NT2/D1 (cell line): ENCODE measurements around the gene ENO2.

Source experiments
- DNase-seq: peaks from one replicate; pipeline ENCODE4 v3.0.0-alpha.2; 2011; ENCODE audit warnings: low read depth, low spot score
- H3K27me3 ChIP-seq: 2 replicates; pipeline ENCODE4 v1.6.0; 2011; ENCODE audit warnings: mild to moderate bottlenecking; ENCODE audit not compliant: insufficient read length, insufficient read depth
- H3K36me3 ChIP-seq: 2 replicates; pipeline ENCODE4 v1.6.1; 2011; ENCODE audit warnings: mild to moderate bottlenecking, low read length, mixed read lengths; ENCODE audit not compliant: insufficient read depth, insufficient read length
- H3K4me1 ChIP-seq: 2 replicates; pipeline ENCODE4 v1.5.1; 2011; ENCODE audit not compliant: insufficient read depth, insufficient read length
- H3K4me3 ChIP-seq: 2 replicates; pipeline ENCODE4 v1.5.1; 2011; ENCODE audit warnings: low read depth; ENCODE audit not compliant: insufficient read length
- H3K9ac ChIP-seq: 2 replicates; pipeline ENCODE4 v1.6.0; 2011; ENCODE audit warnings: low read depth; ENCODE audit not compliant: insufficient read length
- H3K9me3 ChIP-seq: 2 replicates; pipeline ENCODE4 v1.5.1; 2011; ENCODE audit warnings: mild to moderate bottlenecking, low read length; ENCODE audit not compliant: insufficient read depth
- SUZ12 ChIP-seq: IDR thresholded peaks from 2 replicates; pipeline ENCODE4 v1.6.1; 2011; ENCODE audit not compliant: insufficient read length, insufficient read depth; ENCODE audit errors: extremely low read depth
- YY1 ChIP-seq: IDR thresholded peaks from 2 replicates; pipeline ENCODE4 v1.6.1; 2011; ENCODE audit not compliant: insufficient read length, insufficient read depth
- ZNF274 ChIP-seq: IDR thresholded peaks from 2 replicates; pipeline ENCODE4 v1.6.1; 2011; ENCODE audit warnings: mild to moderate bottlenecking, low read depth, low read length

Gene ENO2

DNA sequence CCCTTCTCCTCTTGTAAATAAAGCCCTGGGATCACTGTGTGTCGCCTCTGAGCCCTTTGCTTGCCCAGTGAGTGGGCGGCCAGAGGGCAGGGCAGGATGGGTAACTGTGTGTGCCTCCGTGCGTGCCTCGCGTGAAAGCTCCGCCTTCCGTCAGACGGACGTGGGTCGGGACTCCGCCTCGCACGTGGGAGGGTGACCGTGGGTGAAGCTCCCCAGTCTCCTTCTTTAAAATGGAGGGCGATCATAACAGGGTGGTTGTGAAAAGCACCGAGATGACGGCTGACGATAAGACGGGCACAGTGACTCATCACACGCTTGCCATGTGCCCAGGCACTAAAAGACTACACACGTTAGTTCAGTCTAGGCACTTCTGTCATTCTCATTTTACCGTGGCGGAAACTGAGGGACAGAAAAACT is 46.9 kb downstream of the ENO2 start:
- H3K4me3 ChIP-seq: peak overlapping the region; percentile 47
- TF ChIP-seq SUZ12 (no peak), ZNF274 (no peak), YY1 (no peak)
- peaks cover 32% of the 10 kb centered on the region for H3K36me3 ChIP-seq
- H3K9me3 ChIP-seq: no peaks in the 10 kb centered on the region
- H3K4me1 ChIP-seq: peaks cover 60% of the 10 kb centered on the region
- no peaks in the 10 kb centered on the region for H3K27me3 ChIP-seq
- no peak for DNase-seq
- peak overlapping the region; percentile 86 for H3K9ac ChIP-seq

DNA sequence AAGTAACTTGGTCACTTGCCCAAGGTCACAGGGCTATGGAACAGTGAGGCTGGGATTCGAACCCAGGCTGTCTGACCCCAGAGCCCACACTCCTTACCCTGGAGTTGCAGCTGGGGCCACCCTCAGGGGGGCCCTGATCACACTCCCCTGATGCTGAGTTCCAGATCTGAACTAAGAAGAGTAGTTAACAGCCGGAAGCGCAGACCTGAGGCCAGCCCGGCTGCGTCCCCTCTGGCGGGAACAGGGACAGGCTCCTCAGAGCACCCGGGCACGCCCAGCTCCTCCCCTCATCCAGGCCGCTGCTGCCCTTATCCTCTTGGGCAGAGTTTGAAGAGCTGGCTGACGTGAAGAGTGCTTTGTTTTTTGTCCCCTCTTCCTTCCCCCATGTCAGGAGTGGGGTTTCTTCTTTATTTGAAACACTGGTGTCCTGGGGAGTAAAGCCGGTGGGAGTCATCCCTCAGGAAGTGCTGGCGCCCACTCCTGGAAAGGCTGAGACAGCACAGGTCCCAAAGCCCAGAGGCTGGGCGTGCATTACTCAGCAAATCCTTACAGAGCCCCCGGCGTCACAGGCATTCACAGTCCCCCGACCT is 47.4 kb downstream of the ENO2 start:
- no peak for TF ChIP-seq SUZ12
- no peak for TF ChIP-seq YY1
- no peak for TF ChIP-seq ZNF274
- H3K4me3 ChIP-seq: peak overlapping the region; percentile 47
- H3K9ac ChIP-seq: peak overlapping the region; percentile 86
- H3K4me1 ChIP-seq: peaks cover 60% of the 10 kb centered on the region
- peaks cover 36% of the 10 kb centered on the region for H3K36me3 ChIP-seq
- no peaks in the 10 kb centered on the region for H3K9me3 ChIP-seq
- H3K27me3 ChIP-seq: no peaks in the 10 kb centered on the region
- DNase-seq: peak; percentile 96

DNA sequence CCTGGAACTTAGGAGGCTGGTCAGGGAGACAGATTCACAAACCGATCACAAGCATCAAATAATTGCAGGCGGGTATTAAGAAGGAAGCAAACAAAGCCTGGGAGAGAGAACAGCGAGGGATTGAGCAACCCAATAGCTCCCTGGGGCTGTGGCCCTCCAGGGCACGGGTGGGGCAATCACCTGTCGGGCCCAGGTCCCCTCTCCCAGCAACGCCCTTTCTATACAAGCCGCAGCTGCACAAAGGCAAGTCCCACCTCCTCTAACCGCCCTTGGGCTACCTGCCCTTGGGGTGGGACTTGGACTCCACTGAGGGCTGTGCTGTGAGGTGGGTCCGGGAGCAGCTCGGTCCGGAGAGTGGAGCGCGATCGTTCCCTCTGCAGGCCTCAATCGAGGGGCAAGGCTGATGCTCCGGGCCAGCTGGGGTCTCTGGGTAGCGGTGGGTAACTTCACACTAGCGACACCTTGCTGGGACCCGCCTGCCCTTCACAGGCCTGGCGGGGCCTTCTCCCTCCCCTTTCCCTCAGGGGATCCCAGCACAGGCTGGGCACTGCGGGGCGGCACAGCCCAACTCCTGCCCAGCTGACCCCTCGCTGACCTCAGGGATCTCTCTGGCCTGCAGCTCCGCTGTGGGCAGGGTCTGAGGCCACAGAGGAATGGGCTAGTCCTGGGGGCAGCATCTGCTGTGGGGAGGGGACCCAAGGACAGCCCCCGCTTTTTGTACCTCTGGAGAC is 48.1 kb downstream of the ENO2 start:
- Histone ChIP-seq H3K27me3 (no peaks in the 10 kb centered on the region), H3K36me3 (peaks cover 43% of the 10 kb centered on the region), H3K4me1 (peaks cover 60% of the 10 kb centered on the region), H3K4me3 (peak overlapping the region; percentile 9), H3K9me3 (no peaks in the 10 kb centered on the region), H3K9ac (peak overlapping the region; percentile 58)
- no peak for DNase-seq
- TF ChIP-seq ZNF274: no peak

DNA sequence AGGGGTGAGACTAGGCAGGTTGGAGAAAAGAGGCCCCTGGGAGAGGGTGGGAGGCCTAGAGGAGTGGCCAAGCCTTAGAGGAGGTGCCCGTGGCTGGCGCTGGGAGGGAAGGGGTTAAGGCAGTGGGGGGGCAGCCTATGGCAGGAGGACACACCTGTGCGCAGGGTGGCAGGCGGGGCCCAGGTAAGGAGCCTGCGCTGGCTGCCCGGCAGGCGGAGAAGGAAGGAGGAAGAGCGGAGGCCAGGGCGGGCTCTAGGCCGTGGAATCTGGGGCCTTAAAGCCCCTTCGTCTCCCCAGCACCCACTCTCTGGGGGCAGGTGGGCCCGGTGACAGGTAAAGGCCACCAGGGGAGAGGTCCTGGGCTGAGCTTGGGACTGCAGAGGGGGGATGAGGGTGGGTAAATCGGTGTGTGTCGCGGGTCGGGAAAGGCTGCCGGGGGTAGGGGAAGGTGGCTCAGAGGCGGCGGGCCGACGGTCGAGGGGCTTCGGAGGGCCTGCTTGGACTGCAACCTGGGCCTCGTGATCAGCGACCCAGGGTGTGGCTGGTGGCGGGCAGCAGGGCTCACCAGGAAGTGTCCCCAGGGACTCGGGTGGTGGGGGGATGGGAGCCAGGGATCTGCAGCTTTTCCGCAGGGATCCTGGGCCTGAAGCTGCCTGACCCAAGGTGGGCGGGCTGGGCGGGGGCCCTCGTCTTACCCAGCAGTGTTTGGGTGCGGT is 48.8 kb downstream of the ENO2 start:
- Histone ChIP-seq H3K36me3 (peaks cover 50% of the 10 kb centered on the region), H3K9me3 (no peaks in the 10 kb centered on the region), H3K4me3 (no peak overlapping the region), H3K4me1 (peaks cover 61% of the 10 kb centered on the region), H3K9ac (peak overlapping the region; percentile 58), H3K27me3 (no peaks in the 10 kb centered on the region)
- no peak for DNase-seq
- TF ChIP-seq YY1: no peak
- no peak for TF ChIP-seq ZNF274
- TF ChIP-seq SUZ12: no peak

DNA sequence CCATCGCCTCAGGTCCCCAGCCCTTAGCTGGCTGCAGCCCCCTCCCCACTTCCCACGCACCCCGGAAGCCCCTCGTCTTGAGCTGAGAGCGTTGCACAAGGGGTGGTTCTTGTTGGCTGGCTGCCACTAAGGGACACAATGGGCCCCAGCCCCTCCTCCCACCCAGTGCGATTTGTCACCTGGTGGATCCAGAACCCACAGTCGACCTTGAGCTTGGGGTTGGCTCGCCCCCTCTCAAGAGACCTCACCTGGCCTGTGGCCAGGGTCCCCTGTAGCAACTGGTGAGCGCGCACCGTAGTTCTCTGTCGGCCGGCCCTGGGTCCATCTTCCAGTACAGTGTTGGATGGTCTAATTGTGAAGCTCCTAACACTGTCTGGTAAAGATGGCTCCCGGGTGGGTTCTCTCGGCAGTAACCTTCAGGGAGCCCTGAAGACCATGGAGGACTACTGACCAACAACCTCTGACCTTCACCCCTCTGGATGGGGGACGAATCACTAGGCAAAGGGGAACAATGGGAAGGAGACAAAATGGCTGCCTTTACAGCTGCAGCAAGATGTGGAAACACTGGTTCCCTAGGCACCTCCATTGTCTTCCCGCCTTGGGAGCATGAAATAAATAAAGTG is 49.5 kb downstream of the ENO2 start:
- Histone ChIP-seq H3K4me1 (peaks cover 62% of the 10 kb centered on the region), H3K36me3 (peaks cover 57% of the 10 kb centered on the region), H3K27me3 (no peaks in the 10 kb centered on the region), H3K9ac (no peak overlapping the region), H3K4me3 (no peak overlapping the region), H3K9me3 (no peaks in the 10 kb centered on the region)
- DNase-seq: no peak
- peak; percentile 34 for TF ChIP-seq YY1
- TF ChIP-seq ZNF274: no peak
- no peak for TF ChIP-seq SUZ12

DNA sequence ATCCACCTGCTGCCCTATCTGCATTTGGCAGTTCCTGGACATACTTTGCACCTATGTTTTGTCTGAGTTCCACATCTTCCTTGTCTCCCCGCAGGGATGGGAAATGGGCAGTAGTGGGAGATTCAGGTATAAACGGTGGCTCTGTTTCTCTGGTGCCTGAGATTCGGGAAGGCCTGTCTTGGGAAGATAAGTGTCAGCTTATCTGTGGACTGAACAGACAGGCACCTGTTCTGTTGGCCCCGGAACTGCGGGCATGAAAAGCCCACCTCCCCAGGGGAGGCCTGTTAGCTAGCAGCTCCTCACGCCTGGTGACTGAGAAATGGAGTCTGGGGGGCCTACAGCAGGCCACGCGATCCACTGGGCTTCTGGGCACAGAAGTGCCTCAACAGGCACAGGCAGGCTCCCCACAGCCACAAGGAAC is 50.2 kb downstream of the ENO2 start:
- TF ChIP-seq YY1 (no peak), ZNF274 (no peak), SUZ12 (no peak)
- H3K9ac ChIP-seq: peak overlapping the region; percentile 50
- H3K36me3 ChIP-seq: peaks cover 63% of the 10 kb centered on the region
- no peaks in the 10 kb centered on the region for H3K27me3 ChIP-seq
- no peak for DNase-seq
- H3K9me3 ChIP-seq: no peaks in the 10 kb centered on the region
- no peak overlapping the region for H3K4me3 ChIP-seq
- peaks cover 55% of the 10 kb centered on the region for H3K4me1 ChIP-seq
